HG03064 (cell line): ENCODE results near the gene BCL2.
A peak's percentile ranks its signal among the peaks of the same experiment; 100 is the strongest.

Experiments used
- ATAC-seq: cut with Tn5 transposase; IDR thresholded peaks from one replicate; pipeline ENCODE4 v1.9.1; 2021; ENCODE audit warnings: low read depth; ENCODE audit not compliant: unreplicated experiment

Gene BCL2

DNA sequence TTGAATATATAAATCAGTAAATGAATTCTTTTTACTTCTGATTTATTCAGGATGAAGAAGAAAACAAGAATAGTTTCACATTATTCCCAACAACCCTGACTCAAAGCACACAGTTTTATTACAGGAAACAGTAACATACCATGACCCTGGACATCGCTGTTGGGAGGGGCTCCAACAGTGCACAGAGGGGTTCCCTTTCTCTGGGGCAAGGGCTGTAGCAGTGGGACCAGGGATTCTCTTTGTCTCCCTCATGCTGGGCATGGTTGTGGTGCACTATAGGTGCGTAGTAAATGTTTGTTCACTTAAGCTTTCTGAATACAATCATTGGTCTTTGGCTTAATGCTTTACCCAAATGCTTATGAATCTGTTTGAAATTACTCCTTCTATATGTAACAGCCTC lies 189.4 kb downstream of the BCL2 start:
- no peak for ATAC-seq

DNA sequence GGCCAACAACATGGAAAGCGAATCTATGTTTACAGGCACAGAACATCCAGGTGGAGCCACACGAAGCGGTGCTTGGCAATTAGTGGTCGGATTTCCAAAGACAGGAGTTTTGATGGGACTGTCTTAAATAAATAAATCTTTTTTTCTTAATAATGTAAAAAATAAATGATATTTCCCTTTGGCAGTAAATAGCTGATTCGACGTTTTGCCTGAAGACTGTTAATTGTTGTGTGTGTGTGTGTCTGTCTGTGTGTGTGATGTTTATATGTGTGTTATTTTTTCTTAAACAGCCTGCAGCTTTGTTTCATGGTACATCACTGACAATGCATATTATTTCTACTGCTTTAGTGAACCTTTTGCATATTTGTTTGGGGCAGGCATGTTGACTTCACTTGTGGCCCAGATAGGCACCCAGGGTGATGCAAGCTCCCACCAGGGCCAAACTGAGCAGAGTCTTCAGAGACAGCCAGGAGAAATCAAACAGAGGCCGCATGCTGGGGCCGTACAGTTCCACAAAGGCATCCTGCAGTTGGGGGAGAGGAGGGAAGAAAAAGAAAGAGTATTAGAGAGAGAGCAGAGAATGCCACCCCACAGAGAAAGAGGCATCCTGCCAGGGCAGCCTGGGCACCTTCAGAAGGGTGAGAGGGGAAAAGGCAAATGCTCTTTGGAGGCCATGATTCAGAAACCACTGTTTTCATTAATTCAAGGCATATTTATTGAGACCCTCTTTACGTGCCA lies 191.2 kb downstream of the BCL2 start:
- no peak for ATAC-seq

DNA sequence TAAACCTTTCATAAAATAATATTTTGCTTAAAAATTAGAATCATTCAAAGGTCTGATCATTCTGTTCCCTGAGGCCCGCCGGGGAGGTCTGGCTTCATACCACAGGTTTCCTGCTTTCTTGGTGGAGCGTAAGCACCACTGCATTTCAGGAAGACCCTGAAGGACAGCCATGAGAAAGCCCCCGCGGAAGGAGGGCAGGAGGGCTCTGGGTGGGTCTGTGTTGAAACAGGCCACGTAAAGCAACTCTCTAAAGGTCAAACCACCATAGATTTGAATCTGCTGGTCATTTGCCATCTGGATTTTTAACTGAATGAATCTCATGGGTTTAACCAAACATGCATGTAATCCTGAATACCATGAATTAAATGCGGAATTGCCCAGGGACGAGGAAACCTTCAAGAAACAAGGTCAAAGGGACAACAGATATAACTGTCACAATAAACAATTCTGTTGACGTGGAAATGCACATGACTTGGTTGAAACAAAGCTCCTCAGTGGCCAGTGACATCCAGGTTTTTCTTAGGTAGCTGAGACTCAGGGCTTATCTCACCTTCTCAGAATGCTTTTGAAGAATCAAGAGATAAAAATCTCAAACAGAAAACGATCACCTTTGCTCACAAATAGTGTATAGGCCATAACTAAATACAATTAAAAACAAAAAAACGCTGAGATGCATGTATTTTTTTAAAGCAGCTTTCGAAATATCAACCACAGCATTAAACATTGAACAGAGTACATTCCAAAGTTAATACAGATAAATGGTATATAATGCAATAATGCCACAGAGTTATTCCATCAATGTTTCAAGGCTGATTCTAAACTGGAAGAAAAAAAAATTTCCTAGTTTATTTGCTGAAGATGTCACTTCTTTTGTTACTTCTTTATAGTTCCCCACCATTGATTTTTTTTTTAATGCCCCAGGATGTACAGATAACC lies 193.2 kb downstream of the BCL2 start:
- ATAC-seq = no peak

DNA sequence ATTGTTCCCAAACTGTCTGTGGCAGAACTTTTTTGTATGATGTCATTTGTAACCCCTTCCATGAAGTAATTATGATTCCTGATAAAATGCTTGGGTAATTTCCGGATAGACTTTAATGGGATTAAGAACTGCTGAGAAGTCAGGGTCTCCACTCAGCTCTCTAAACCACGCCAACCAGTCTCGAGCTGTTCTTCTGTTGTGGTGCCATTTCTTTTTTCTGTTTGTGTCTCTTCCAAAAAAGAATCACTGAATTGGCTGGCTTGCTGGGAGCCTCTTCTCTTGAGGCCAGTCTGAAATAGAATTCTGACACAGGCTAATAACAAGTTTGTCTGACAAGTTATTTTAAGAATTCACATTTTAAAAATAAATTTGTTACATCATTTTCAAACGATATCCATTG lies 198.9 kb downstream of the BCL2 start:
- no peak for ATAC-seq

DNA sequence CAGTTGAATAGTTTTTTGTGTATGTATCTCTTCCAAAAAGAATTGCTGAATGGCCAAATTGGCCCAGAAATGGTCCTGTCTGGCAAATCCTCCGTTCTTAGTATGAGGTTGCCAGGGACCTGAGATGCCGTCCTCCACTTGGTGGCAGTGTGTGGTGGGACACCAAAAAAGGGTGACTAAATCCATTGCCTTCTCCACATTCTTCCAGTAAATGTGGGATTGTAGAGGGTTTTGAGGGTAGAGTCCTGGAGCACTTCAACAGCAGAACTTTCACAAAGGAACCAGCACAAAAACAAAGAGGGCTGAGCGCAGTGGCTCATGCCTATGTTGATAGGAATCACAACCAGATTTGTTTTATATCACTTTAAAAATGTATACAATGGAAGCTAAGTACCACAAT lies 199.9 kb downstream of the BCL2 start:
- ATAC-seq = no peak

DNA sequence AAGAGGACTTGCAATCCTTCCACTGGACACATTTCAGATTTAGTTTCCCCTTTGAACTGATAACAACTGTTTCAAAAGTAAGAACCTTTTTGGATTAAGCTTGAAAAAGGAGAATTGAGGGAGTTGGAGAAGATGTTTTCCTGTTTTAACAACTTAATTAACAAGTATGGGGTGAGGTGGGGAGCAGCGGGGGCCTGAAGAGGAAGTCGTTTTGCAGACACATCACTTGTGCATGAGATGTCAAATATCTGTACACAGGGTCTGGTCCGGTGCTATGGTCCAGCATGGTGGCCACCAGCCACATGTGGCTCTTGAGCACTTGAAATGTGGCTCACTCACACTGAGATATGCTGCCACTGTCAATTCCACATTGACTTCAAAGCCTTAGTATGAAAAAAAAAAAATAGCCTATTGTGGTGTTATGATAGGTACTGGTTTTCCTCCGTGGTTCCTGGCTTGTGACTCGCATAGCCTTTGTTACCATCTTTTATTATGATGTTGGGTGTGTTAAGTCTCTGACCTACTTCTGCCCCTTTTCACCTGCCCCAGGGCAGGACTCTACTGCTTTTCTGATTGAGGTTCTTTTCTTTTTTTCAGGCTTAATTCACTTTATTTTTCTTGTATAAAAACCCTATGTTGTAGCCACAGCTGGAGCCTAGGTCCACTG lies 205.5 kb downstream of the BCL2 start:
- ATAC-seq = no peak

DNA sequence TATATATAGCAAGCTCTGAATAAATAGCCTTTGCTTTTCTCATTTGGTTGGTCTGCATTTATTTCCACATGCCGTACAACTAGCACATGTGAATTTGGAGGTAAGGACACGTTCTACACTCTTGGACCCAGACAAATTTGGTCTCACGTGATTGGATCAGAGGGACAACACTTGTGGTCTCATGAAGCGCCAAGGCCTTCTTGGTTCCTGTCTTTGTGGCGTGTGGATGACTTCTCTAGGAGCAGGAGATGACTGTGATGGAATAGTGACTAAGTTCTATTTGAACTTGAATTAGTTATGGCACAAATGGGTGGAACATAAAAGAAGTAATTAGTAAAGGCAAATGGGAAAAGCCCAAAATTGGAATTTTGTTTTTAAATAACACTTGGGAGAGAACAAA lies 206.9 kb downstream of the BCL2 start:
- ATAC-seq = no peak

DNA sequence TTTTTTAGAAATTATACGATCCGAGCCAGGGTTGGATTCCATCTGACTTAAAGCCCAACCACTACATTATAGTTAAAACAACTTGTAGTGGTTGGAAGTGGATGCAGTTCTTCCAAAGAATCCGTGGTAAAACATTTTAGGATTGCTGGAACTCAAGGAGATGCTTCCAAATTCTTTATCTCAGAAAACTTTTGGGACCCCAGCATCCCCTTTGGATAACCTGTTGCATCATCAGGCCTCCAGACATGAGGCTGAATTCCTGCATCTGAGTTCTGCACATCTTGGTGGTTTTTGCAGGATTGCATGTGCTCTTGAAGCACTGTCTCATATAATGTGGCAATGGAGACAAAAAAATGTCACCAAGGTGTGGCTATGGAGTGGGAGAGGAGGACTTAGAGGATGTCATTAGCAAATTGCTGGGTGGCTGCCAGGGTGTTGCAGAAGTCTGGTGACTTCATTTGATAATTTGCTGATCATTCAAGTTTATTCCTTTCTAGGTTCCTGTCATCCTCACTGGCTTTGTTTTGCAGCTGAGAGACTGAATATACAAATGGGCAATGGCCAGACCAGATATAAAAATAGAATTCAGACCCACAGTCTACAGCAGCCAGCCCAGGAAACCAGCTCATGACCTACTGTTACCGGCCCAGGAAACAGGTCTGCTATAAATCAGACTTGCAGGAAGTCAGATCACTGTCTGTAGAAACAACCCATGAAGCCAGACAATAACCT lies 207.7 kb downstream of the BCL2 start:
- peak; percentile 47 for ATAC-seq

DNA sequence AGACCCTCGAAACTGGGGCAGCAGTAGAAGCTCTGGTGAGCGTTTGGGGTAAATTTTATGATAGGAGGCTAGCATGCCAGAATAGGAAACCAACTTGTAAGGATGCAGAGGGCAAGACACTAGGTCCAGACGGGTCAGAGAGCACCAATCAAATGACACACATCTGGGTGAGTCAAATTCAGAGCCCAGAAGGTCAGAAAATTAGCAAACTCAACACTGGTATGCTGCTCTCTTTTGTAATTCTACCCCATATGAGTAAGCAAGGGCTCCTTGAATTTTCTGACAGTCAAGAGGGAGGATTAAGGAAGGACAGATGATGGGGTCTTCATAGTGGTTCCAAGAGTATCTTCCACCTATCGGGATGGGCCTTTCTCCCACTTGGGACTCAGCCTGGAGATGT lies 209.8 kb downstream of the BCL2 start:
- no peak for ATAC-seq

DNA sequence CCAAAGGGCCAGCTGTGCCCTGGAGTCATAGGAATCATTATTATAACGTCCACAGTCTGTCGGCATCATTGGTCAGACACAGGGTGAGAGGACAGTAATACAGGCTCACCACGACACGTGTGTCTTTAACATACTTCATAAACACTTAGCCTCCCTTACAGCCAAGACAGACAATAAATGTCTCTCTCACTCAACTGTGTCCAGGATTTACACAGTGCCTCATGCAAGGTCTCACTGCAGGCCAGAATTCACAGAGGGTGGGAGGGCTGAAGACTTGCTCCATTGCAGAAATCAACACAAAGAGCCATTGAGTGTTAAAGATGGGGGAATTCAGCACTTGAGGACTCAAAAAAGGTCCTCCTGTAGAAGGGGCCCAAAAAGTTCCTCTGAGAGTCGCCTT lies 210.5 kb downstream of the BCL2 start:
- ATAC-seq = no peak

DNA sequence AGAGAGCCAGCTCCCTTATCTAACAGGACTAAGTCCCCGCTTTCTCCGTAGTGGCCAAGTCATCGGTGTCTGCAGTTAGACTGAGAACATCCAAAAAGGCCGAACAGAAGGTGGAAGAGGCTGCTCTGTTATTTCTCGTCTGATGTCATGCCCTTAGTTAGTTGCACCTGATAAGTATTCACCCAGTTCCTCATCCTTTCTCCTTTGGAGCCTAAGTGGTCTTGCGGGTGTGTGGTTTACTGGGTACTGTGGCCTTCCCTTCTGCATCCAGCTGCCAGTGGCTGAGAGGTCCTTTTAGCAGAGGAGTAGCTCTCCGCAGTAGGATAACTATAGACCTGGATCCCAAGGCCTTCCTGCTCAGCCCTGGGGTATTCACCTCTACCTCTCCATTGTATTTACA lies 211.6 kb downstream of the BCL2 start:
- no peak for ATAC-seq

DNA sequence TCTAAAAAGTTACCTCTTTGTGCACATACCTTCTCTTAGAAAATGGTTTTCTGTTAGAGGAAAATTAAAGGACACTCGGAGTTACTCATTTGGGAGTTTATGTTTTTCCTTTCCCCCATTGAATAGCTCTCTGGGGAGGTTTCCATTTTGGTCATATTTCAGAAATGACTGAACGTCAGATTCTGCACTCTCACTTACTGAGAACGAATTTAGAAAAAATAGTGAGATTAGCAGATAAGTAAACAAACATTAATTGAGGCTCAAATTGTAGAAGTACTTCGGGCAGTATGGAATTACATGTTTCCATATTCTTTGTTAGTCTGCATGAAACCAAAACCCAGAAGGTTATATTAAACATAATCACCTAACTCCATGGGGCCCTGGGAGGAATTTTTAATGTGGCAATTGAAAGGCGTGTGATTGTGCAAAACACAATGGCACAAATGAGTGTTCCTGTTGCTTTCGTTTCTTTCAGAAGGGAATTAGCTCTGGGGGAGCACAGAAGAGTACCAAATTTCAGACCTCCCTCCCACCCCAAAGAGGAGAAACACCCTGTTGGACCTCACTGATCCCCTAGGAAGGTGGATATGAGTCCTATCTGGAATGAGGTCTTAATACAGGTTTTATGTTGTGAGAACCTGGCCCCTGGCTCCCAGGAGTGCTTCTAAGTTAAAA lies 212.3 kb downstream of the BCL2 start:
- ATAC-seq = peak; percentile 41

DNA sequence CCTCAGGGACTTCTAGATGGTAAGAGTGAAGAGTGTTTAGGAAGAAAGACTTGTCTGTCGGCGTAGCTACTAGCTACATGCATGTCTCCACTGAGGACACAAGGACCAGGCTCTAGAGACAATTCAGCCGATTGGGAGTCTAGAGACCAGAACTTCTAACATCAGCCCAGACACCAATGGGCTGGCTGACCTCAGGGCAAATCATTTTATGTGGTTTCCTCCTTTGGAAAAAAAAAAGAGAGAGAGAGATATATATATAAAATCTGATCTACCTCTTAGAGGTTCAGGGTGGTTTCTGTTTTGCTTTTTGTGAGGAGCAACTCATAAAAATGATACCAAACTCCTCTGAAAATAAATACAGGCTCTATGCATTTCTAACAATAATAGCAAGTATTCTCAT lies 212.8 kb downstream of the BCL2 start:
- ATAC-seq = peak; percentile 29

DNA sequence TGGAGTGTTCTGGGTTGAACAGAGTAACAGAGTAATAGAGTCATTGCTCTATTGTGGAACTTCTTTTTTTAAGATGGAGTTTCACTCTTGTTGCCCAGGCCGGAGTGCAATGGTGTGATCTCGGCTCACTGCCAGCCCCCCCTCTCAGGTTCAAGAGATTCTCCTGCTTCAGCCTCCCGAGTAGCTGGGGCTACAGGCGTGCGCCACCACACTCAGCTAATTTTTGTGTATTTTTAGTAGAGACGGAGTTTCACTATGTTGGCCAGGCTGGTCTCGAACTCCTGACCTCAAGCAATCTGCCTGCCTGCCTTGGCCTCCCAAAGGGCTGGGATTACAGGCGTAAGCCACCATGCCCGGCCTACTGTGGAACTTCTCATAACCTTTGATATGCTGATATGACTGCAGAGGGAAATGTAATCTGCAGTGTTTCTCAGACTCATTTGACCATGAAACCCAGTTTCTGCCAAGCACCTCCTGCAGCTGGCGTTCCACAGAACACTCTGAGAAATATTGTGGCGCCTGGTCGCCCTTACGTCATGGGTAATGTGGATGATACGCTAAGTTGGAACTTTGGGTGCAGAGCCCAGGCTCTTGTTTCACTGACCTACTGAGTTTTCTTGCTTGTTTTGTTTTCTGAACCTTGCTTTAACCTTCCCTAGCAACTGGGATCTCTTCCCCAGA lies 213.8 kb downstream of the BCL2 start:
- ATAC-seq = peak; percentile 62

DNA sequence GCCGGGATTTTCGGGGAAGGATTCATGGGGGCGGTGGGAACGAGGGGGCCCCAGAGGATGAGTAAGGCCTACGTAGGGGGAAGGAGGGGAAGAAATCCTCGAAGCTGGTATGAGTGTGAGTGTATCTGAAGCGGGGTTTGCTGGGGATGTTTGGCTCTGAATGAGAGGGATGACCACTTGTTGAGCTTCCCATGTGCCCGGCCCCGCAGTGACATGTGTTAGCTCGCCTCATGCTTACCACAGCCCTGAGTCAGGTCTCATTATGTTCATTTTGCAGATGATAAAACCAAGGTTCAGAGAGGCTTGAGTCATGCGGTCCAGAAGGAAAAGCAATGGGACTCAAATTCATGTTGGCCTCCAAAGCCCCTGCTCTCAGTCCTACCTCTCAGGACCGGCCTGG lies 214.7 kb downstream of the BCL2 start:
- no peak for ATAC-seq

DNA sequence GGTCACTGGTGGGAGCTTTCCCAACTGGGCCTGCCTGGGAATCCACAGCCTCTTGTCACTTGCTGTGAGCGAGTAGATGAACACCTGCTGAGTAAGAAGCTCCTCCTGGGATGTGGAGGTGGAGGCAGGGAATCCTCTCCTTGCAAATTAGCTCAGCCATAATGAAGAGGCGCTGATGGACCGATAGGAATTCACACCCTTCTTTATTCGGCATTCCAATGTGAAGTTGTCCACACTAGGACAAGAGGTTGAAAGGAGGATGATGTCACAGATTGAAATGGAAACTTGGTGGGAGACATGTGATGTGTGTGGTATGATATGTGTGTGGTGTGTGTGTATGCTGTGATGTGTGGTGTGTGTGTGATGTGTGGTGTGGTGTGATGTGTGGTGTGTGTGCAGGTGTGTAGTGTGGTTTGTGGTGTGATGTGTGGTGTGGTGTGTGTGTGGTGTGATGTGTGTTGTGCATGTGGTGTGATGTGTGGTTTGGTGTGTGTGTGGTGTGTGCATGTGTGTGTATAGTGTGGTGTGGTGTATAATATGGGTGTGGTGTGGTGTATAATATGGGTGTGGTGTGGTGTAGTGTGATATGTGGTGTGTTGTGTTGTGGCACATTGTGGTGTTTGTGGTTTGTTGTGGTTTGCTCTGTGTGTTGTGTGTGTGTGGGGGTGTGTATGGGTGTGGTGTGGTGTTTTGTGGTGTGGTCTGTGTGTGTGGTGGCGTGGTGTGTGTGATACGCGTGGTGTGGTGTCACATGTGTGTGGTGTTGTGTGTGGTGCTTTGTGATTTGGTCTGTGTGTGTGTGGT lies 216.4 kb downstream of the BCL2 start:
- ATAC-seq = no peak

DNA sequence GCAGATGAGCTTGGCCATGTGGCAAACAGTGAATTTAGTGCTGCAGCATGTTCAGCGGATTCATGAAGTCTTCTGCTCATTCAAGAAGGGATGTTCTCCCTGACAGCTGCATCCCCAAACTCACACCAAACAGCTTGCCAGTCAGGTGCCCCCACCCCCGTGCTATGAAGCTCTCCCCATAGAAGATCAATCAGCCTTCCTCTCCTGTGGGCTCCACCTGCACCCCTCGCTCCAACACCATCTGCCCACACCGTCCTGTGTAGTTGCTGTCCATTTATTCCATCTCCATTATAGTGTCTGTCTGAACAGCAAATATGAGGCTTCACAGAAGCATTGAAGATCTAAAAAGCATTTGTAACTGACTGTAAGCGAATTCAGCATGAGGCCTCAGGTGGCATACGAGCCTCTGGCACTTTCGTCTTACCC lies 218.9 kb downstream of the BCL2 start:
- no peak for ATAC-seq

DNA sequence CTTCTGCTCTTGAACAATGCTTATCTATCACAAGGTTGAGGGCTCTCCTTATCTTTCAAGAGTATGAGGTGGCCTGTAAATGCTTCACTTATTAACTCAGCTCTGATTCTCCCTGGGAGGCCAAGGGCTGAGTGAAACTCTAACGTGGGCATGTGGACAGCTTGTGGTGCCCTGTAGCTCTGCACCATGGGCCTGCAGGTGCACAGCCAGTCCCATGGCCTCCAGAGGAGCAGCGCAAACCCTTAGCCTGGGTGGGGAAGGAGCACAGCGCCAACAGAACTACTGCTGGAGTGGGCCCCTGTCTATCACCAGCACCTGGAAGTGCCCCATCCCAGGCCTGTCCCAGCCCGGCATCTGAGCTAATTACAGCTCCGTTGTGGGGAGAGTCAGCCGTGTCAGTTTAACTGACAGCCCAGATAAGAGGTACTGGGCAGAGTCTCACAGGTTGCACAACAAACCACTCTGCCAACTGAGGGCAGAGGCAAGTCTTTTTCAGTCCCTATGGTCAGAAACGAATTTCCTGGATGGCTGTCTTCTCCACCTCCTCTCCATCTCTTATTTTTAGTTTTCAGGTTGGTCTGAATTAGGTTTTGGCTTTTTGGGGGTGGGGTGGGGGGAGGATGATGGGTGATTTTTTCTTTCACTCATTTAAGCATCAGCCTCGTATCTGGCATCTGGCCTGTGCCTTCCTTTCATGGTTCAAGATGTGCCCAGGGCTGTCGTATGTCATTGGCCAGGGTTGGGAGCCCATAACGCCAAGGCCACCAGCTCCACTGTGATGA lies 219.5 kb downstream of the BCL2 start:
- peak; percentile 66 for ATAC-seq
